Neural cell (in vitro differentiated cells): Measurements from ENCODE around the gene KRTAP9-2. TPM values are rescaled to one million over a fixed set of nuclear protein-coding genes. Genes with fewer than 3 reads are reported as not detected.

Source experiments
- H2AFZ ChIP-seq: fragments of 200-600, 300-800 bp; sonication (generic), shearing (Covaris generic); 2 replicates; pipeline ENCODE4 v1.6.0; 2014; ENCODE audit warnings: low read depth, mild to moderate bottlenecking, antibody characterized with exemption, low read length, moderate library complexity
- H3F3A ChIP-seq: fragments of 200-600 bp; shearing (Covaris generic); 2 replicates; pipeline ENCODE4 v1.6.1; 2016; ENCODE audit warnings: mild to moderate bottlenecking, moderate library complexity, mixed read lengths, antibody characterized with exemption, low read length; ENCODE audit not compliant: insufficient read depth, poor library complexity, severe bottlenecking
- H3K27ac ChIP-seq: fragments of 200-600, 300-800 bp; sonication (generic), shearing (Covaris generic); 2 replicates; pipeline ENCODE4 v1.5.1; 2014; ENCODE audit warnings: mild to moderate bottlenecking, low read length, moderate library complexity
- H3K27me3 ChIP-seq: fragments of 300-800, 200-600 bp; sonication (generic), shearing (Covaris generic); 2 replicates; pipeline ENCODE4 v1.6.0; 2014; ENCODE audit warnings: mild to moderate bottlenecking, low read depth, low read length, moderate library complexity; ENCODE audit not compliant: insufficient read depth
- H3K36me3 ChIP-seq: fragments of 300-800, 200-600 bp; sonication (generic), shearing (Covaris generic); 2 replicates; pipeline ENCODE4 v1.5.1; 2014; ENCODE audit warnings: mild to moderate bottlenecking, antibody characterized with exemption, low read length, moderate library complexity; ENCODE audit not compliant: insufficient read depth
- H3K4me2 ChIP-seq: fragments of 300-800, 200-600 bp; sonication (generic), shearing (Covaris generic); 2 replicates; pipeline ENCODE4 v1.6.0; 2014; ENCODE audit warnings: mild to moderate bottlenecking, low read length
- H3K4me3 ChIP-seq: fragments of 300-800, 200-600 bp; sonication (generic), shearing (Covaris generic); 2 replicates; pipeline ENCODE4 v1.5.1; 2014; ENCODE audit warnings: mild to moderate bottlenecking, low read length, moderate library complexity
- H3K79me2 ChIP-seq: fragments of 200-600 bp; shearing (Covaris generic); replicated peaks from 2 replicates; pipeline ENCODE4 v1.6.0; 2014; ENCODE audit warnings: mild to moderate bottlenecking, low read length, moderate library complexity; ENCODE audit not compliant: insufficient read depth
- H3K9ac ChIP-seq: fragments of 300-800, 200-600 bp; sonication (generic), shearing (Covaris generic); 2 replicates; pipeline ENCODE4 v1.6.1; 2016; ENCODE audit warnings: mild to moderate bottlenecking, low read length, mixed read lengths
- H3K9me2 ChIP-seq: fragments of 200-600 bp; shearing (Covaris generic); 2 replicates; pipeline ENCODE4 v1.6.1; 2016; ENCODE audit warnings: mild to moderate bottlenecking, low read length, mixed read lengths; ENCODE audit not compliant: insufficient read depth
- H3K9me3 ChIP-seq: fragments of 200-600, 300-800 bp; sonication (generic), shearing (Covaris generic); 2 replicates; pipeline ENCODE4 v1.6.1; 2016; ENCODE audit warnings: mild to moderate bottlenecking, mixed run types, low read length, moderate library complexity, mixed read lengths
- H4K20me1 ChIP-seq: fragments of 200-600 bp; shearing (Covaris generic); 2 replicates; pipeline ENCODE4 v1.6.1; 2016; ENCODE audit warnings: mild to moderate bottlenecking, mixed run types; ENCODE audit not compliant: insufficient read depth
- EP300 ChIP-seq: fragments of 450-650 bp; conservative IDR thresholded peaks from 2 replicates; pipeline ENCODE4 v1.6.1; 2014; ENCODE audit warnings: antibody characterized with exemption, mild to moderate bottlenecking, moderate library complexity; ENCODE audit not compliant: poor library complexity, severe bottlenecking
- EZH2 ChIP-seq: fragments of 200-600, 300-800 bp; shearing (Covaris generic), sonication (generic); IDR thresholded peaks from 2 replicates; pipeline ENCODE4 v1.6.1; 2014; ENCODE audit warnings: antibody characterized with exemption, low read length, borderline replicate concordance, mild to moderate bottlenecking; ENCODE audit not compliant: insufficient read depth, poor library complexity, severe bottlenecking
- MXI1 ChIP-seq: fragments of 450-650 bp; conservative IDR thresholded peaks from 2 replicates; pipeline ENCODE4 v1.6.1; 2014; ENCODE audit warnings: antibody characterized with exemption, mild to moderate bottlenecking; ENCODE audit not compliant: poor library complexity, severe bottlenecking
- POLR2AphosphoS5 ChIP-seq: IDR thresholded peaks from 2 replicates; pipeline ENCODE4 v1.6.1; 2012
- RAD21 ChIP-seq: fragments of 450-650 bp; conservative IDR thresholded peaks from 2 replicates; pipeline ENCODE4 v1.6.1; 2014; ENCODE audit warnings: antibody characterized with exemption, mild to moderate bottlenecking, moderate library complexity
- REST ChIP-seq: IDR thresholded peaks from 2 replicates; pipeline ENCODE4 v1.6.1; 2012; ENCODE audit warnings: borderline replicate concordance
- SMC3 ChIP-seq: fragments of 450-650 bp; conservative IDR thresholded peaks from 2 replicates; pipeline ENCODE4 v1.6.1; 2014; ENCODE audit warnings: antibody characterized with exemption, mild to moderate bottlenecking, moderate library complexity; ENCODE audit not compliant: poor library complexity
- TAF1 ChIP-seq: IDR thresholded peaks from 2 replicates; pipeline ENCODE4 v1.6.1; 2012; ENCODE audit warnings: low read depth
- polyA plus RNA-seq: library from polyadenylated mRNA; depleted of rRNA; stranded (reverse); fragments of >200 nt; gene quantifications from 2 replicates; pipeline ENCODE4 v1.2.3, GENCODE V29; 2014
- TF ChIP-seq, protein P1 (sequence below): fragments of 450-650 bp; IDR thresholded peaks from 2 replicates; pipeline ENCODE4 v1.5.1; 2014; ENCODE audit warnings: antibody characterized with exemption, mild to moderate bottlenecking, moderate library complexity; ENCODE audit not compliant: poor library complexity, severe bottlenecking

The KRTAP9-2 gene
- polyA plus RNA-seq, 1 donor from 2014 or later: not detected

GRCh38 chr17:41177727-41178271 is 48.6 kb upstream of the KRTAP9-2 start, which contains the start of gene KRTAP4-2:
KRTAP4-2 (minus strand) TSS chr17:41178221; CDS start chr17:41178164, 57 bp downstream.
- Histone ChIP-seq H3K79me2 (no peaks in the 10 kb centered on the region), H3K4me2 (no peak within 1 kb of the TSS), H3F3A (no peaks in the 10 kb centered on the region), H4K20me1 (no peaks in the 10 kb centered on the region), H3K27ac (no peak within 1 kb of the TSS), H3K9ac (no peak within 1 kb of the TSS), H2AFZ (no peak within 1 kb of the TSS), H3K4me3 (no peak within 1 kb of the TSS), H3K9me3 (no peaks in the 10 kb centered on the region), H3K27me3 (no peaks in the 10 kb centered on the region), H3K9me2 (no peaks in the 10 kb centered on the region), H3K36me3 (no peaks in the 10 kb centered on the region)
- no peak for TF ChIP-seq POLR2AphosphoS5
- no peak for TF ChIP-seq RAD21
- TF ChIP-seq REST: no peak
- no peak for TF ChIP-seq SMC3
- TF ChIP-seq MXI1: no peak
- TF ChIP-seq EP300: no peak
- TF ChIP-seq, protein P1, sequence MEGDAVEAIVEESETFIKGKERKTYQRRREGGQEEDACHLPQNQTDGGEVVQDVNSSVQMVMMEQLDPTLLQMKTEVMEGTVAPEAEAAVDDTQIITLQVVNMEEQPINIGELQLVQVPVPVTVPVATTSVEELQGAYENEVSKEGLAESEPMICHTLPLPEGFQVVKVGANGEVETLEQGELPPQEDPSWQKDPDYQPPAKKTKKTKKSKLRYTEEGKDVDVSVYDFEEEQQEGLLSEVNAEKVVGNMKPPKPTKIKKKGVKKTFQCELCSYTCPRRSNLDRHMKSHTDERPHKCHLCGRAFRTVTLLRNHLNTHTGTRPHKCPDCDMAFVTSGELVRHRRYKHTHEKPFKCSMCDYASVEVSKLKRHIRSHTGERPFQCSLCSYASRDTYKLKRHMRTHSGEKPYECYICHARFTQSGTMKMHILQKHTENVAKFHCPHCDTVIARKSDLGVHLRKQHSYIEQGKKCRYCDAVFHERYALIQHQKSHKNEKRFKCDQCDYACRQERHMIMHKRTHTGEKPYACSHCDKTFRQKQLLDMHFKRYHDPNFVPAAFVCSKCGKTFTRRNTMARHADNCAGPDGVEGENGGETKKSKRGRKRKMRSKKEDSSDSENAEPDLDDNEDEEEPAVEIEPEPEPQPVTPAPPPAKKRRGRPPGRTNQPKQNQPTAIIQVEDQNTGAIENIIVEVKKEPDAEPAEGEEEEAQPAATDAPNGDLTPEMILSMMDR: no peak
- no peak for TF ChIP-seq TAF1
- TF ChIP-seq EZH2: no peak

DNA sequence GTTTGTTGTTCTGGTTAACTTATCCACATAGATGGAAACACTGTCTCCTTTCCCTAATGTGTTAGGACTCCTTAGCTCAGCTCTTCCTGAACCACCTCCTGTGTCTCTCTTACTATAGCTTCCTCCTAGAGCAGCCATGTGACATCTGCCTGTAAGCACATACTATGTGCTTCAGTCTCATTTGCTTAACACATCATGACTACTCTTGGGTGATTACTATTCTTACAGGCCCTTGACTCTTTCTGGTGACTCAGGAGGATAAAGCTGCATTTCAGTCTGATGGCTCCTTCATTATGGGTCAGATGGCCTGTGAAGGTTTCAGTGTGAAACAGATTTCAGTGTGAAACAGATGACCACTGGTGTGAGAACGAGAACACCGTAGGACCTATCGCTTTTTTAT is 48.1 kb upstream of the KRTAP9-2 start:
- no peak overlapping the region for H3K27ac ChIP-seq
- no peaks in the 10 kb centered on the region for H3K79me2 ChIP-seq
- no peaks in the 10 kb centered on the region for H3F3A ChIP-seq
- no peaks in the 10 kb centered on the region for H3K27me3 ChIP-seq
- no peak overlapping the region for H2AFZ ChIP-seq
- H3K36me3 ChIP-seq: no peaks in the 10 kb centered on the region
- H3K9me2 ChIP-seq: no peaks in the 10 kb centered on the region
- no peak overlapping the region for H3K4me3 ChIP-seq
- H3K4me2 ChIP-seq: no peak overlapping the region
- TF ChIP-seq POLR2AphosphoS5 (no peak), REST (no peak), MXI1 (no peak), EZH2 (no peak), RAD21 (no peak), SMC3 (no peak), TAF1 (no peak), EP300 (no peak)
- TF ChIP-seq, protein P1: no peak
- no peak overlapping the region for H3K9ac ChIP-seq
- no peaks in the 10 kb centered on the region for H3K9me3 ChIP-seq
- no peaks in the 10 kb centered on the region for H4K20me1 ChIP-seq
